Endothelial cell of umbilical vein (primary cell): ENCODE measurements around the gene FBXO3. TPM values are rescaled to one million over a fixed set of nuclear protein-coding genes. Genes with fewer than 3 reads are reported as not detected.
A peak's percentile ranks its signal among the peaks of the same experiment; 100 is the strongest.

Experiments
- BruUV-seq: library from RNA; stranded (reverse); fragments of 400-500 nt; replicated peaks from 2 replicates; lab custom pipeline; 2021; lab: Mats Ljungman, UMichigan
- CTCF ChIA-PET: fragments of 300-600, 350-600 bp; sonication (Branson Sonifier 250); formaldehyde crosslinking; loops from one replicate; lab custom pipeline; 2021; ENCODE audit warnings: antibody characterized with exemption, inconsistent platforms; lab: Charles Lee
- POLR2A ChIA-PET: fragments of 300-600, 350-600 bp; sonication (Branson Sonifier 250); formaldehyde crosslinking; loops from one replicate; lab custom pipeline; 2021; ENCODE audit warnings: antibody characterized with exemption, inconsistent platforms; lab: Charles Lee
- DNase-seq: peaks from one replicate; pipeline ENCODE4 v3.0.0-alpha.2; 2011; ENCODE audit warnings: low read depth, low spot score
- FAIRE-seq: peaks from 2 replicates; lab custom pipeline; 2011; peaks lifted over from hg19 to GRCh38; lab: Jason Lieb, UNC
- H2AFZ ChIP-seq: 2 replicates; pipeline ENCODE4 v1.6.0; 2012; ENCODE audit warnings: low read depth, low read length, control low read depth, inconsistent platforms
- H3K27ac ChIP-seq: 2 replicates; pipeline ENCODE4 v1.5.1; 2011; ENCODE audit warnings: low read depth, mild to moderate bottlenecking, control low read depth, low read length, moderate library complexity; ENCODE audit not compliant: insufficient read depth
- H3K27me3 ChIP-seq, 2 experiments: 2 replicates each; pipeline versions ENCODE4 v1.6.0 to v1.6.1; 2011; ENCODE audit warnings: low read length in 2 of 2, mixed read lengths in 1 of 2; ENCODE audit not compliant: control insufficient read depth in 2 of 2, insufficient read depth in 2 of 2
- H3K36me3 ChIP-seq, 2 experiments: 2 replicates in 1 of 2; 3 replicates in 1 of 2; pipeline ENCODE4 v1.5.1; 2011; ENCODE audit warnings: low read length in 2 of 2, mild to moderate bottlenecking in 1 of 2, moderate library complexity in 1 of 2; ENCODE audit not compliant: control insufficient read depth in 2 of 2, insufficient read depth in 2 of 2; ENCODE audit errors: extremely low read depth in 1 of 2
- H3K4me1 ChIP-seq: 3 replicates; pipeline ENCODE4 v1.5.1; 2011; ENCODE audit warnings: mild to moderate bottlenecking, low read length; ENCODE audit not compliant: control insufficient read depth, insufficient read depth; ENCODE audit errors: extremely low read depth
- H3K4me2 ChIP-seq: 2 replicates; pipeline ENCODE4 v1.6.1; 2011; ENCODE audit warnings: low read length, control low read depth, mixed read lengths; ENCODE audit not compliant: insufficient read depth
- H3K4me3 ChIP-seq, 3 experiments: fragments of 200-600 bp in 1 of 3; sonication (generic), shearing (Covaris generic) in 1 of 3; replicated peaks in 1 of 3; 2 replicates each; pipeline ENCODE4 v1.5.1; 2011 to 2016; ENCODE audit warnings: control low read depth in 3 of 3, low read length in 3 of 3, mild to moderate bottlenecking in 2 of 3, inconsistent platforms in 1 of 3, low read depth in 1 of 3, moderate library complexity in 1 of 3; ENCODE audit not compliant: insufficient read depth in 1 of 3
- H3K79me2 ChIP-seq: 2 replicates; pipeline ENCODE4 v1.6.0; 2012; ENCODE audit warnings: low read length, inconsistent platforms; ENCODE audit not compliant: control insufficient read depth, insufficient read depth
- H3K9ac ChIP-seq: replicated peaks from 2 replicates; pipeline ENCODE3; 2011; ENCODE audit warnings: low read length, control low read depth; ENCODE audit not compliant: insufficient read depth; ENCODE audit errors: extremely low read depth
- H3K9me1 ChIP-seq: replicated peaks from 3 replicates; pipeline ENCODE4 v1.6.0; 2011; ENCODE audit warnings: mild to moderate bottlenecking, low read length; ENCODE audit not compliant: control insufficient read depth, insufficient read depth; ENCODE audit errors: extremely low read depth
- H3K9me3 ChIP-seq: replicated peaks from 2 replicates; pipeline ENCODE4 v1.5.1; 2012; ENCODE audit warnings: low read length, inconsistent platforms; ENCODE audit not compliant: control insufficient read depth, insufficient read depth
- H4K20me1 ChIP-seq: replicated peaks from 2 replicates; pipeline ENCODE3; 2011; ENCODE audit warnings: mild to moderate bottlenecking, low read length; ENCODE audit not compliant: control insufficient read depth, insufficient read depth; ENCODE audit errors: extremely low read depth
- CTCF ChIP-seq, 2 donors: IDR thresholded peaks; 1 replicate in 1 of 2; 2 replicates in 1 of 2; pipeline ENCODE4 v1.5.1; 2011; ENCODE audit warnings: low read length in 2 of 2, mild to moderate bottlenecking in 2 of 2, moderate library complexity in 2 of 2, control low read depth in 1 of 2, inconsistent platforms in 1 of 2, low read depth in 1 of 2; ENCODE audit not compliant: insufficient read depth in 1 of 2; ENCODE audit errors: extremely low read depth in 1 of 2
- EZH2 ChIP-seq: IDR thresholded peaks from 2 replicates; pipeline ENCODE4 v1.6.1; 2012; ENCODE audit warnings: borderline replicate concordance, low read depth, mild to moderate bottlenecking, moderate library complexity, low read length, inconsistent platforms; ENCODE audit not compliant: severe bottlenecking
- FOS ChIP-seq: IDR thresholded peaks from 2 replicates; pipeline ENCODE4 v1.6.1; 2011; ENCODE audit warnings: mild to moderate bottlenecking, low read length, moderate library complexity, borderline replicate concordance; ENCODE audit not compliant: insufficient read depth
- GATA2 ChIP-seq: IDR thresholded peaks from 2 replicates; pipeline ENCODE4 v1.7.0; 2011; ENCODE audit warnings: low read depth, mild to moderate bottlenecking, moderate library complexity, mixed read lengths, low read length; ENCODE audit not compliant: insufficient read length, insufficient read depth
- JUN ChIP-seq: IDR thresholded peaks from 2 replicates; pipeline ENCODE4 v1.6.1; 2011; ENCODE audit warnings: borderline replicate concordance, low read depth; ENCODE audit not compliant: insufficient read length, insufficient read depth
- MYC ChIP-seq: IDR thresholded peaks from one replicate; pipeline ENCODE4 v1.6.1; 2011; ENCODE audit warnings: mild to moderate bottlenecking, low read depth, low read length
- POLR2A ChIP-seq: IDR thresholded peaks from 2 replicates; pipeline ENCODE4 v1.6.1; 2012; ENCODE audit warnings: low read depth, mild to moderate bottlenecking, control low read depth, low read length
- POLR2AphosphoS5 ChIP-seq: IDR thresholded peaks from 2 replicates; pipeline ENCODE4 v1.6.1; 2012; ENCODE audit warnings: low read depth, mild to moderate bottlenecking, control low read depth, low read length, moderate library complexity; ENCODE audit not compliant: insufficient read depth
- dilution Hi-C: fragments of 300-500 bp; cut with MboI; formaldehyde crosslinking; loops from one replicate; pipeline ENCODE4 v1.15.0; 2019; ENCODE audit warnings: low sequenced_read_pairs; ENCODE audit not compliant: extremely low pct_ligation_motif_present
- intact Hi-C: fragments of 100-400 bp; cut with micrococcal nuclease; formaldehyde crosslinking; loops from one replicate; pipeline ENCODE4 v1.10.0; 2022
- polyA plus RNA-seq, 4 experiments: library from polyadenylated mRNA; depleted of rRNA in 3 of 4; stranded (reverse) in 3 of 4; unstranded in 1 of 4; fragments of >200 nt; gene quantifications; 2 replicates each; pipeline versions ENCODE4 v1.2.1 to v1.2.3, GENCODE V29; 2011 to 2012; ENCODE audit warnings: missing spikeins in 1 of 4
- total RNA-seq: library from RNA; stranded (reverse); gene quantifications from 2 replicates; pipeline ENCODE4 v1.2.3, GENCODE V29; 2021

FBXO3 gene
- total and polyA plus RNA-seq, 2 donors (not counting 3 experiments of a cell fraction or from before 2014, with no cell fraction given), result 18.0 to 23.1 TPM

- TF ChIP-seq MYC, result no peak
- no peak for TF ChIP-seq POLR2A
- no peak for TF ChIP-seq JUN
- TF ChIP-seq POLR2AphosphoS5, result no peak
- TF ChIP-seq EZH2, result no peak
- no peak for TF ChIP-seq CTCF (IDR thresholded peaks at IDR 0.05; ENCODE audit: extremely low read depth in 1 of 2, insufficient read depth in 1 of 2, low read depth in 1 of 2, low read length in 2 of 2)
- no peak for TF ChIP-seq GATA2
- no peak for TF ChIP-seq FOS
- CTCF ChIA-PET, result interaction anchor here (0.8 to 2.5 kb wide), 6 partner anchors 9 to 36 kb away, joined by 3 to 16 read pairs (median 6); no protein-coding TSS in a partner anchor
- Histone ChIP-seq H3K27me3 (no peaks in the 10 kb centered on the region), H3K9me1 (no peaks in the 10 kb centered on the region), H3K4me3 (no peak overlapping the region), H3K36me3 (peaks cover 22 to 27% of the 10 kb centered on the region in 2 experiments), H3K4me2 (peak overlapping the region; percentile 10), H2AFZ (no peak overlapping the region), H3K9me3 (no peaks in the 10 kb centered on the region), H3K9ac (peak overlapping the region; percentile 1), H3K79me2 (peaks cover 58% of the 10 kb centered on the region), H3K27ac (peak overlapping the region; percentile 54), H3K4me1 (peaks cover 83% of the 10 kb centered on the region), H4K20me1 (no peaks in the 10 kb centered on the region)
- dilution Hi-C loops, result no loop called here
- peak; percentile 69 for DNase-seq
- POLR2A ChIA-PET, result interaction anchor here (1.1 to 1.7 kb wide), 3 partner anchors 9 to 30 kb away, joined by 3 to 5 read pairs (median 4); partner anchors contain the start of gene CD59
- intact Hi-C loops, result no loop called here
- BruUV-seq, result TSS peak; percentile 0
- FAIRE-seq, result no peak
Observed at GRCh38 chr11:33706546-33706945, 67.8 kb downstream of the FBXO3 start.
